ENCODE results near the gene SYNGAP1.
A peak's percentile ranks its signal among the peaks of the same experiment; 100 is the strongest.

SYNGAP1 gene

GRCh38 chr6:33413241-33414120, 6.4 kb upstream of the SYNGAP1 start:
- no peak overlapping the region for H2AFZ ChIP-seq (ENCODE audit: low read depth, low read length)
- H3K9me3 ChIP-seq (ENCODE audit: insufficient read depth, low read length, severe bottlenecking): no peaks in the 10 kb centered on the region
- H3K4me3 ChIP-seq (ENCODE audit: low read depth in 1 of 2, low read length in 2 of 2): no peak overlapping the region
- ATAC-seq (ENCODE audit: insufficient read depth, low read depth): no peak
- TF ChIP-seq EZH2 (IDR thresholded peaks at IDR 0.05; ENCODE audit: borderline replicate concordance, low read depth, low read length, severe bottlenecking): no peak
- TF ChIP-seq CTCF (IDR thresholded peaks at IDR 0.05; ENCODE audit: borderline replicate concordance, extremely low read depth, low read length, poor library complexity, severe bottlenecking): no peak
- H3K4me2 ChIP-seq (ENCODE audit: insufficient read depth, low read length): peak overlapping the region; percentile 70
- no peak for DNase-seq
- H3K9ac ChIP-seq (ENCODE audit: low read depth, low read length): no peak overlapping the region
- peaks cover 46% of the 10 kb centered on the region for H3K36me3 ChIP-seq (ENCODE audit: insufficient read depth, low read length)
- H3K4me1 ChIP-seq (ENCODE audit: insufficient read depth, low read length): peaks cover 68% of the 10 kb centered on the region
- H3K27ac ChIP-seq (ENCODE audit: low read length): no peak overlapping the region
- H3K27me3 ChIP-seq (ENCODE audit: insufficient read depth, low read length, poor library complexity): no peaks in the 10 kb centered on the region
- H4K20me1 ChIP-seq (ENCODE audit: insufficient read depth, low read length): peaks cover 29% of the 10 kb centered on the region; the same call in 1 of the 2 replicates
- peaks cover 57% of the 10 kb centered on the region for H3K79me2 ChIP-seq (ENCODE audit: insufficient read depth, low read length)

GRCh38 chr6:33414592-33415271, 5.1 kb upstream of the SYNGAP1 start:
- Histone ChIP-seq H3K27ac (ENCODE audit: low read length) (no peak overlapping the region), H4K20me1 (ENCODE audit: insufficient read depth, low read length) (peaks cover 29% of the 10 kb centered on the region; the same call in 1 of the 2 replicates), H3K79me2 (ENCODE audit: insufficient read depth, low read length) (peaks cover 63% of the 10 kb centered on the region), H3K27me3 (ENCODE audit: insufficient read depth, low read length, poor library complexity) (no peaks in the 10 kb centered on the region), H2AFZ (ENCODE audit: low read depth, low read length) (no peak overlapping the region), H3K9me3 (ENCODE audit: insufficient read depth, low read length, severe bottlenecking) (no peaks in the 10 kb centered on the region), H3K4me1 (ENCODE audit: insufficient read depth, low read length) (peaks cover 74% of the 10 kb centered on the region), H3K4me2 (ENCODE audit: insufficient read depth, low read length) (no peak overlapping the region), H3K4me3 (ENCODE audit: low read depth in 1 of 2, low read length in 2 of 2) (no peak overlapping the region), H3K36me3 (ENCODE audit: insufficient read depth, low read length) (peaks cover 46% of the 10 kb centered on the region), H3K9ac (ENCODE audit: low read depth, low read length) (no peak overlapping the region)
- DNase-seq (no peak), ATAC-seq (ENCODE audit: insufficient read depth, low read depth) (no peak)
- TF ChIP-seq CTCF (IDR thresholded peaks at IDR 0.05; ENCODE audit: borderline replicate concordance, extremely low read depth, low read length, poor library complexity, severe bottlenecking) (peak; percentile 56), EZH2 (IDR thresholded peaks at IDR 0.05; ENCODE audit: borderline replicate concordance, low read depth, low read length, severe bottlenecking) (no peak)

GRCh38 chr6:33415831-33416230, 4.0 kb upstream of the SYNGAP1 start:
- Histone ChIP-seq H3K36me3 (ENCODE audit: insufficient read depth, low read length) (peaks cover 46% of the 10 kb centered on the region), H4K20me1 (ENCODE audit: insufficient read depth, low read length) (peaks cover 29% of the 10 kb centered on the region; the same call in 1 of the 2 replicates), H3K9me3 (ENCODE audit: insufficient read depth, low read length, severe bottlenecking) (no peaks in the 10 kb centered on the region), H3K4me2 (ENCODE audit: insufficient read depth, low read length) (peak overlapping the region; percentile 87), H3K9ac (ENCODE audit: low read depth, low read length) (no peak overlapping the region), H3K4me3 (ENCODE audit: low read depth in 1 of 2, low read length in 2 of 2) (peak overlapping the region in 1 of 2 experiments; percentile 9; a peak in 1 of 4 replicates), H2AFZ (ENCODE audit: low read depth, low read length) (no peak overlapping the region), H3K79me2 (ENCODE audit: insufficient read depth, low read length) (peaks cover 69% of the 10 kb centered on the region), H3K27me3 (ENCODE audit: insufficient read depth, low read length, poor library complexity) (no peaks in the 10 kb centered on the region), H3K27ac (ENCODE audit: low read length) (no peak overlapping the region), H3K4me1 (ENCODE audit: insufficient read depth, low read length) (peaks cover 80% of the 10 kb centered on the region)
- ATAC-seq (ENCODE audit: insufficient read depth, low read depth) (no peak), DNase-seq (no peak)
- TF ChIP-seq EZH2 (IDR thresholded peaks at IDR 0.05; ENCODE audit: borderline replicate concordance, low read depth, low read length, severe bottlenecking) (no peak), CTCF (IDR thresholded peaks at IDR 0.05; ENCODE audit: borderline replicate concordance, extremely low read depth, low read length, poor library complexity, severe bottlenecking) (no peak)

All from DND-41 (cell line).